Sigmoid colon (tissue), 4 donors: ENCODE measurements around the gene IL1RAPL1.

Experiments used
- EP300 ChIP-seq, 4 donors: sonication (generic); formaldehyde crosslinking; IDR thresholded peaks; one replicate each; pipeline ENCODE4 v1.6.1; 2017; ENCODE audit warnings: antibody characterized with exemption in 4 of 4
- TF ChIP-seq, protein P1 (sequence below), 4 experiments: fragments of 450-650 bp in 3 of 4; fragments of 200-600 bp in 1 of 4; IDR thresholded peaks; one replicate each; pipeline ENCODE4 v1.5.1; 2016 to 2019; ENCODE audit warnings: antibody characterized with exemption in 4 of 4, mild to moderate bottlenecking in 3 of 4, moderate library complexity in 2 of 4

DNA sequence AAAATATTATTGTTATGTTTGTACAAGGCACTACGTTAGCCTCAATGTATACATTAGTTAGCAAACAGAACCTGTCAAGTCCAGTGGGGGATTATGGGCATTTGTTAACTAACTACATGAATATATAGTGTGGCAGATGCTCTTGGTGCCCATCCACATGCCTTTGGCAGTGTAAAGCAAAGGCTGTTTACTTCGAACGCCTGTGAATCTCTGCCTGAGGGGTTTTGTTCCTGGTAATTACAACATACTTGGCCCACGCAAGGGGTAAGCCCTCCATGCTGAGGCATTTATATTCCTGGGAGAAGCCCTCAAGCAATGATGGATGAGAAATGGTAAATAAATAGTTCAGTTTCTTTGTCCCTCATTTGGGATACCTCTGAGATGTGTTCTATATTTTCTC is 119.7 kb downstream of the IL1RAPL1 start:
- TF ChIP-seq, protein P1, sequence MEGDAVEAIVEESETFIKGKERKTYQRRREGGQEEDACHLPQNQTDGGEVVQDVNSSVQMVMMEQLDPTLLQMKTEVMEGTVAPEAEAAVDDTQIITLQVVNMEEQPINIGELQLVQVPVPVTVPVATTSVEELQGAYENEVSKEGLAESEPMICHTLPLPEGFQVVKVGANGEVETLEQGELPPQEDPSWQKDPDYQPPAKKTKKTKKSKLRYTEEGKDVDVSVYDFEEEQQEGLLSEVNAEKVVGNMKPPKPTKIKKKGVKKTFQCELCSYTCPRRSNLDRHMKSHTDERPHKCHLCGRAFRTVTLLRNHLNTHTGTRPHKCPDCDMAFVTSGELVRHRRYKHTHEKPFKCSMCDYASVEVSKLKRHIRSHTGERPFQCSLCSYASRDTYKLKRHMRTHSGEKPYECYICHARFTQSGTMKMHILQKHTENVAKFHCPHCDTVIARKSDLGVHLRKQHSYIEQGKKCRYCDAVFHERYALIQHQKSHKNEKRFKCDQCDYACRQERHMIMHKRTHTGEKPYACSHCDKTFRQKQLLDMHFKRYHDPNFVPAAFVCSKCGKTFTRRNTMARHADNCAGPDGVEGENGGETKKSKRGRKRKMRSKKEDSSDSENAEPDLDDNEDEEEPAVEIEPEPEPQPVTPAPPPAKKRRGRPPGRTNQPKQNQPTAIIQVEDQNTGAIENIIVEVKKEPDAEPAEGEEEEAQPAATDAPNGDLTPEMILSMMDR (IDR thresholded peaks at IDR 0.05): no peak
- no peak for TF ChIP-seq EP300 (IDR thresholded peaks at IDR 0.05)
